NB4 (cell line): ENCODE measurements around the gene RSPH1.

Experiments used
- POLR2A ChIP-seq: IDR thresholded peaks from 2 replicates; pipeline ENCODE4 v1.6.1; 2011; ENCODE audit warnings: mild to moderate bottlenecking; ENCODE audit not compliant: insufficient read length; ENCODE audit errors: extremely low read depth
- TF ChIP-seq, protein P1 (sequence below): IDR thresholded peaks from one replicate; pipeline ENCODE4 v1.5.1; 2012; ENCODE audit warnings: low read depth, low read length

DNA sequence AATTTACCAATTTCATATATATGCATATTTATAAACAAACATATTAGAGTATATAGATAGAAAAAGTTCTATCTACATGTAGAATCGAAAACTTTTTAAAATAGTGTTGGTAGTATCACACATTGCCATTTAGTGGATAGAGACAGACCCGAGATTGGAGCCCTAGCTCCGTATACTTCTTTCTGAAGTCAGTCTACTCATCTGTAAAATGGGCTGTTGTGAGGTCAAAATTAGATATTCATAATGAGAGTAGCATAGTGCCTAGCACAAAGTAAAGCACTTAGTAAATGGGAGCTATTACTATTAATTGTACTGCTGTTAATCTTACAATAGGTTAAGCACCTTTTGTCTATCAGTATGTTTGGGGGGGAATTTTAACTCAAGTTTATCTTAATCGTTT is 4.2 kb upstream of the RSPH1 start:
- TF ChIP-seq POLR2A = no peak
- TF ChIP-seq, protein P1, sequence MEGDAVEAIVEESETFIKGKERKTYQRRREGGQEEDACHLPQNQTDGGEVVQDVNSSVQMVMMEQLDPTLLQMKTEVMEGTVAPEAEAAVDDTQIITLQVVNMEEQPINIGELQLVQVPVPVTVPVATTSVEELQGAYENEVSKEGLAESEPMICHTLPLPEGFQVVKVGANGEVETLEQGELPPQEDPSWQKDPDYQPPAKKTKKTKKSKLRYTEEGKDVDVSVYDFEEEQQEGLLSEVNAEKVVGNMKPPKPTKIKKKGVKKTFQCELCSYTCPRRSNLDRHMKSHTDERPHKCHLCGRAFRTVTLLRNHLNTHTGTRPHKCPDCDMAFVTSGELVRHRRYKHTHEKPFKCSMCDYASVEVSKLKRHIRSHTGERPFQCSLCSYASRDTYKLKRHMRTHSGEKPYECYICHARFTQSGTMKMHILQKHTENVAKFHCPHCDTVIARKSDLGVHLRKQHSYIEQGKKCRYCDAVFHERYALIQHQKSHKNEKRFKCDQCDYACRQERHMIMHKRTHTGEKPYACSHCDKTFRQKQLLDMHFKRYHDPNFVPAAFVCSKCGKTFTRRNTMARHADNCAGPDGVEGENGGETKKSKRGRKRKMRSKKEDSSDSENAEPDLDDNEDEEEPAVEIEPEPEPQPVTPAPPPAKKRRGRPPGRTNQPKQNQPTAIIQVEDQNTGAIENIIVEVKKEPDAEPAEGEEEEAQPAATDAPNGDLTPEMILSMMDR = no peak
